ENCODE data around the gene RHOT2. TPM values are rescaled to one million over a fixed set of nuclear protein-coding genes. Genes with fewer than 3 reads are reported as not detected.

RHOT2 gene
- 535 TPM for polyA plus RNA-seq (2012; ENCODE audit: insufficient read depth, insufficient read length, low read depth)

- no peaks in the 10 kb centered on the region for H3K27me3 ChIP-seq
- TF ChIP-seq, protein P1, sequence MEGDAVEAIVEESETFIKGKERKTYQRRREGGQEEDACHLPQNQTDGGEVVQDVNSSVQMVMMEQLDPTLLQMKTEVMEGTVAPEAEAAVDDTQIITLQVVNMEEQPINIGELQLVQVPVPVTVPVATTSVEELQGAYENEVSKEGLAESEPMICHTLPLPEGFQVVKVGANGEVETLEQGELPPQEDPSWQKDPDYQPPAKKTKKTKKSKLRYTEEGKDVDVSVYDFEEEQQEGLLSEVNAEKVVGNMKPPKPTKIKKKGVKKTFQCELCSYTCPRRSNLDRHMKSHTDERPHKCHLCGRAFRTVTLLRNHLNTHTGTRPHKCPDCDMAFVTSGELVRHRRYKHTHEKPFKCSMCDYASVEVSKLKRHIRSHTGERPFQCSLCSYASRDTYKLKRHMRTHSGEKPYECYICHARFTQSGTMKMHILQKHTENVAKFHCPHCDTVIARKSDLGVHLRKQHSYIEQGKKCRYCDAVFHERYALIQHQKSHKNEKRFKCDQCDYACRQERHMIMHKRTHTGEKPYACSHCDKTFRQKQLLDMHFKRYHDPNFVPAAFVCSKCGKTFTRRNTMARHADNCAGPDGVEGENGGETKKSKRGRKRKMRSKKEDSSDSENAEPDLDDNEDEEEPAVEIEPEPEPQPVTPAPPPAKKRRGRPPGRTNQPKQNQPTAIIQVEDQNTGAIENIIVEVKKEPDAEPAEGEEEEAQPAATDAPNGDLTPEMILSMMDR (IDR thresholded peaks at IDR 0.05; ENCODE audit: low read depth, low read length): peak; percentile 62
- DNase-seq: peak; percentile 95
- peak within 1 kb of the TSS; percentile 90 for H3K4me3 ChIP-seq (ENCODE audit: low read depth, low read length)
- no peaks in the 10 kb centered on the region for H3K4me1 ChIP-seq
- peaks cover 40% of the 10 kb centered on the region for H3K36me3 ChIP-seq
- H3K9me3 ChIP-seq: no peaks in the 10 kb centered on the region
Measured at GRCh38 chr16:667780-668518, at the start of gene RHOT2. Gene RHOT2, plus strand, starts transcription at chr16:668132. Its CDS starts 68 bp downstream, at chr16:668200.

DNA sequence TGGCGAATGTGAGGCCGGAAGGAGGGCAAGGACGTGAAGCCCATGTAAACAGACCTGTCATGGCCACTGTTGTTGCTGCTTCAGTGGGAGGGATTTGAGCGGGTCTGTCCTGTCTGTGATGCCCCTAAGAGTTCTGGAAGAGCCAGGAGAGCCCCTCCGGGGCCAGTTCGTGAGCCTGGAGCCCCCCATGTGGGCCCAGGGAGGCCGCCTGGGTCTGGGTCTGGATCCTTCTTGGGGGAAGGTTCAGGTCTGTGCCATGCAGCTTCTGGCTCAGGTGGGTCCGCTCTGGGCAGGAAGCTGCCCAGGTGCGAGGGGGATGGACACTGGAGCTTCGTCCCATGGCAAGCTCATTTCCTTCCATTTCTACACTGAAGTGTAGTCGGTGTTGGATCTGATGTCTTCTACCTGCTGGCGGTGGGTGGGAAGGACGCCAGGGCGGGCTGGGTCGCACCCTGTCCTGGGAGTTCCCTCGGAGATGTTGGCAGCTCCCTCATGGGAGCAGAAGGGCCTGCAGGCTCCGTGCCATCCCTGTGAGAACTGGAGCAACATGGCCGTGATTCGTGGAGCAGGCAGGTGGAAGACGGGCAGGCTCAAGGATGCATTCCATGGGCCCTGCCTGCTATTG lies 48.3 kb upstream of the RHOT2 start:
- H3K27me3 ChIP-seq: peaks cover 4% of the 10 kb centered on the region; the same call in 1 of the 2 replicates

GRCh38 chr16:620700-621525 lies 47.0 kb upstream of the RHOT2 start:
- no peak for DNase-seq
- Histone ChIP-seq H3K36me3 (no peaks in the 10 kb centered on the region), H3K4me3 (ENCODE audit: low read depth, low read length) (no peak overlapping the region), H3K4me1 (peaks cover 25% of the 10 kb centered on the region), H3K27me3 (peaks cover 4% of the 10 kb centered on the region; the same call in 1 of the 2 replicates), H3K9me3 (no peaks in the 10 kb centered on the region)
- TF ChIP-seq, protein P1 (IDR thresholded peaks at IDR 0.05; ENCODE audit: low read depth, low read length): no peak

More for the DNA sequence above, 48.3 kb upstream of the RHOT2 start:
- Histone ChIP-seq H3K4me1 (peaks cover 18% of the 10 kb centered on the region), H3K36me3 (no peaks in the 10 kb centered on the region), H3K9me3 (no peaks in the 10 kb centered on the region), H3K4me3 (ENCODE audit: low read depth, low read length) (no peak overlapping the region)
- TF ChIP-seq, protein P1 (IDR thresholded peaks at IDR 0.05; ENCODE audit: low read depth, low read length): no peak
- DNase-seq: no peak

DNA sequence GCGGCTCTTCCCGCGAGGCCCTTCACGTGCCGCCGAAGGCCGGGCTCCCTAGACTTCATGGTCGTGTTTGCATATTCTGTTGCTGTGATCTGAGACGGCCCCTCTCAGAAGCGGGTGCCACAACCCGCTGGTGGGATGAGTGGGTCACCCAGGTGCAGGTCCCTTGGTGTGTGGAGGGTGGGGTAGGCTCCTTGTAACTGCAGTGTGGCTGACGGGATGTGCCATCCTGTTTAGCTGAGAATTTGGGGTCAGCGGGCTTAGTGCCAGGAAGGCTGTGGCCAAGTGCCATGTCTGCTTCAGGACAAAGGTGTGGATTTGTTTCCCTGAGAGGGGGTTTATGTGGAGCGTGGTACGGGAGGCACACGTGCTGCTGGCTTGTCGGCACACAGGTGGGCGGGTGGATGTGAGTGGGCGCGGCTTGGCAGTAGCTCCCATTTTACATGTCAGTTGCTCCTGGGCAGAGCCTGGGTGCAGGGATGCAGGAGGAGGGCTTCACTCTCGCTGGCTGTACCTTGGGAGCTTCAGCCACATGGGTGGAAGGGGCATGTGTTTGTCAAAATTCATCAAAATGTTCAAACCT lies 46.3 kb upstream of the RHOT2 start:
- no peaks in the 10 kb centered on the region for H3K36me3 ChIP-seq
- peaks cover 25% of the 10 kb centered on the region for H3K4me1 ChIP-seq
- TF ChIP-seq, protein P1 (IDR thresholded peaks at IDR 0.05; ENCODE audit: low read depth, low read length): no peak
- no peak overlapping the region for H3K4me3 ChIP-seq (ENCODE audit: low read depth, low read length)
- H3K27me3 ChIP-seq: peaks cover 4% of the 10 kb centered on the region; the same call in 1 of the 2 replicates
- DNase-seq: no peak
- H3K9me3 ChIP-seq: no peaks in the 10 kb centered on the region

DNA sequence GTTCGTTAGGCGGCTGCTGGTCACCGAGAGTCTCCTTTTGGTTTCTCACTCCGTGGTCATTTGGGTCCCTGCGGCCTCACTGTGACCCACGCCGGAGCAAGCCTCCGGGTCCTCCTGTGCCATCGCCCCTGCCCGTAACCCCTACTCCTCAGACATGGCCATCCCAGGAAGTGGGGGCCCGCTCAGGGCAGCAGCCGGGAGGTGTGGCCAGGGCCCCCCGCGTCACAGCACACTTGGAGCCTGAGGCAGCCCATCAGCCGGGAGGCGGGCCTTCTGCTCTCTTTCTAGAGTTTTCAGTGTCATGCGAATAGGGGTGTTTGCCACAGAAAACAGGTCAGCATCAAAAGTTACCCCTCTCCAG lies 45.0 kb upstream of the RHOT2 start:
- no peak overlapping the region for H3K4me3 ChIP-seq (ENCODE audit: low read depth, low read length)

More for the DNA sequence above, 45.0 kb upstream of the RHOT2 start:
- no peak for DNase-seq
- peaks cover 4% of the 10 kb centered on the region; the same call in 1 of the 2 replicates for H3K27me3 ChIP-seq
- no peaks in the 10 kb centered on the region; the same call in 1 of the 2 replicates for H3K36me3 ChIP-seq
- TF ChIP-seq, protein P1 (IDR thresholded peaks at IDR 0.05; ENCODE audit: low read depth, low read length): no peak
- H3K9me3 ChIP-seq: no peaks in the 10 kb centered on the region
- H3K4me1 ChIP-seq: peaks cover 25% of the 10 kb centered on the region
